CD4-positive, alpha-beta T cell treated with Interleukin-12 subunit alpha and Interleukin-12 subunit beta, for 1 hour (primary cell): Measurements from ENCODE around the gene MAN2A1.
"Not testable (repeated sequence)": the region's sequence is repeated elsewhere in the genome, so short reads cannot be mapped to it uniquely, and the experiment has no call there.

Source experiments
- DNase-seq: peaks from one replicate; pipeline ENCODE4 v3.0.0-alpha.2; 2020

The MAN2A1 gene

DNA sequence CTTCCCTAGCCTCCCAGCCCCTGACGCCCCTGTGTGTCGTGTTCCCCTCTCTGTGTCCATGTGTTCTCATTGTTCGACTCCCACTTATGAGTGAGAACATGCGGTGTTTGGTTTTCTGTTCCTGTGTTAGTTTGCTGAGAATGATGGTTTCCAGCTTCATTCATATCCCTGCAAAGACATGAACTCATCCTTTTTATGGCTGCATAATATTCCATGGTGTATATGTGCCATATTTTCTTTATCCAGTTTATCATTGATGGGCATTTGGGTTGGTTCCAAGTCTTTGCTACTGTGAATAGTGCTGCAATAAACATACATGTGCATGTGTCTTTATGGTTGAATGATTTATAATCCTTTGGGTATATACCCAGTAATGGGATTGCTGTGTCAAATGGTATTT lies 70.4 kb downstream of the MAN2A1 start:
- not testable (repeated sequence) for DNase-seq

DNA sequence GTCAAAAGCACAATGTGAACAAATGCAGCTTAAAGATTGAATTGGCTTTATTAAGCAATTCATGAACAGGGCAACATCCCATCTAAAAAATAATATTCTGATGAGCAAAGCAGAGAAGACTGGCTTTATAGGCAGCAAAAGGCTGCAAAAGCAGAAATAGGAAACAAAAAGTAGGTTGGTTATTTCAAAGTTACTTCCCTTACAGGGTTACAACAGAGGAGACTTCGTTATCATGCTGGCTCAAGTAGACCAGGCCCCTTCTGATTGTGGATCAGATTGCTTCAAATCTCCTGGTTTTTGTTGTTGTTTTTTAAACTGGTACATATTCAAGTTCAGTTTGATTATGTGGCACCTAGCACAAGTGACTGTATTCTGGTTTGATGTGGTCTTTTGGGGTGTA lies 73.1 kb downstream of the MAN2A1 start:
- DNase-seq: no peak

DNA sequence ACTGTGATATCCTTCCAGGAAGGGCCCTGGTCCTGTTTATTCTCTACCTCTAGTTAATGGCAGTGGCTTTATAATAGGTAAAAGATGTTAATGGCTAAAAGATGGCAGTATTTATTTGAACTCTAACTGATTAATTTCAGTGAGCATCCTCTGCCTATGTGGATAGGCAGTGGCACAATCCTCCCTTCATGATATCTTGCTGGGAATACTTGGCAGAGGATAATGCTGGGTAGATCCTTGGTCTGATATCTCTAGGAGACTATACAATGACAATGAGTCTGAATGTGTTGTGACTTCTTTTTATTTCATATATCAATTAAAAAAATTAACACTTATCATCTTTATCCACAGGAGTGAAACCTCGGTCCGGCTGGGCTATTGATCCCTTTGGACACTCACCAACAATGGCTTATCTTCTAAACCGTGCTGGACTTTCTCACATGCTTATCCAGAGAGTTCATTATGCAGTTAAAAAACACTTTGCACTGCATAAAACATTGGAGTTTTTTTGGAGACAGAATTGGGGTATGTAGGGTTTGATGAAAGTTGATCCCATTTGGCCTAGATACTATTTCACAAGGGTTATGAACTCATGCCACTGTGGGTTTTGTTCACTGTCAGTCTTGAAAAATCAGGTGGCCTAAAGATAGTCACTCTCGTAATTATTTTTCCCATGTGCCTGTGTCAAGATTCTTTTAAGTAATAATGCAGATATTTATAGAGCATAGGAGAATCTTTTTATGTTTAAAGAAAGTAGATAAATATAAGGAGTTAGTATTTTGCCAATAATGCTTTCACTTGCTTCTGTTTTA lies 77.7 kb downstream of the MAN2A1 start:
- no peak for DNase-seq

DNA sequence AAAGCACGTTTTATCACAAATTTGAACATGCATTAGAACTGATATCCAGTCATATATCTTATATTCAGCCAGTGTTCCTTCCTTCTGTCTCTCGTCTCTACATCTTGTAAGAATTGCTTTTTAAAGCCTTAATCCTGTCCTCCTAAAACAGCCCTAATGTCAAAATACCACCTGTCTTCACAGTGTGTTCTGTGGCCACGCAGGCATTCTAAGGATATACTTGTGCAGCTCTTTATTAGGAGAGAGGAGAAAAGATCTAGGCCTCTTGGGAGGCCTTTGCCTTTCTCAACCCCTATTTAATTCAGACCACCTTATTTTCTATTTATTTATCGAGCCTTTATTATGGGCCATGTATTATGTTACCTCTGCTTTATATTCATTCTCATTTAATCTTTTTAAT lies 78.3 kb downstream of the MAN2A1 start:
- no peak for DNase-seq

DNA sequence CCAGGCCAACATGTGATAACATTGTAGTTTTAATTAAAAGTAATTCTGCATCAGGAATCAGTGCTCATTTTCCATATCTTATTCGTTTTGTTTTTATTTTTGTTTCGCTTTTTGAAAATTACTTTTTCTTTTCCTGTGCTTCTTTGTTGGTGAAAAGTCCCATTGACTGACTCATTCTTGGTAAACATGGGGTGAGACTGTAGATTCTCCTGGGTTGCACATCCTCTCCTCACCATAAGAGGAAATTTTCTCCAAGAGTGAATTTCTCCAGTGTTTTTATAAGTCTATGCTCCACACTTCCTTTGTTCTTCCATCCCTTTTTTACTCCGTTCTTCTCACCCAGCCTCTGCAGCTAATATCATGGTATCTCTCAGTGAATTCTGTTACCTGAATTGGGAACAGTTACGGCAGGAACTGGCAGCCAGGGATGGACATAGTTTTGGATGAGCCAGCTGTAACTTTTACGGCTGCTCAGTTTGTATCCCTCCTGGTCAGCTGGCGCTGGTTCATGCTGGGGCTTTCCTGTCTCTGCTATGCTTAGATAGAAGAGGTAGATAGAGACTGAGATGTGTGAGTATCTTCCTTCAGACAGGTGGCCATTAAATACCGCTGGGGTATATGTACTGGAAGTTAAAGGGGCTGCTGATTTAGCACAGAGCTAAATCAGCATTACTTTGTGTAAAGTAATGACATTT lies 80.0 kb downstream of the MAN2A1 start:
- no peak for DNase-seq

DNA sequence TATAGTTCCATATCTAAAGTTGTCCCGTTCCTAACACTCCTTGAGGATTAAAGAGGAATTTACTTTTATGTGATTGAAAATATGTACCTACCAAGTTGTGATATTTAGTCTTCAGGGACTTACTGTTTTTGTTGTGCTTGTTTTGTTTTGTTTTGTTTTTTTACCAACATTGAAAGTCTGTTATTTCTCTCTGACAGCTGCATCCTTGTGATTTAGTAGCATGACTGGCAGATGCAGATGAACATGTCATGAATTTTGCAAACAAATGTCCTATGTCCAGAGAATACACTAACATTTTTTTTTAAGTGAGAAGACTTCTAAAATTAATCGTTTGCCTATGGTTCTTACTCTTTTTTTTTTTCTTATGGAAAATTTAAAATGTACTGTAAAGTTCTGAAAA lies 85.4 kb downstream of the MAN2A1 start:
- DNase-seq: no peak

DNA sequence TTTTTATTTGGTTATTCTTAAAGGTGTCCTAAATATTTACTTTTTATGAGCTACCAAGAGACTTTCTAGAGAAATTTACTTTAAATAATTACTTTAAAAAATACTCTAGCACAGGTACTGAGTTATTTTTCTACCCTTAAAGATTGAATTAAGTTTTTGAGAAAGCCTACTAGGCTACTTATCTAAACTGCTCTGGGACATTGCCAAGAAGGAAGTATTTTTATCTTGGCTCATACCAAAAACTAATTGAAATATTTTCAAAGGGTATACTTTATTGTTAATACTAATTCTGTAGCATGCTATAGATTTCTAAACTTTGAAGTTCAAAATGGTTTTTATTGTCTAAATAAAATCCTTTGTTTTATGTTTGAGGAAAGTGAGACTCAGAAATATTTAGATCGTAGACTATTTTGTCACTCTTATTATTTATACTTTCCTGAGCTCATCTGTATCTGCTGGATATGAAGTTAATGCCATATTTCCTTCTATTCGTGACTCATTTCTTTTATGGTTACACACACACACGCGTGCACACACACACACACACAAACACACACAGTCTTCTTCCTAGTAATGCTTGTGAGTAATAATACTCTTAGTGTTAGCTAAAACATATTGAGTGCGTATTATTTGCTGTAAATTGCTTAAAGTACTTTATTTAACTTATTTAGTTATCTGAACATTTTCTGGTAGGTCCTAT lies 89.5 kb downstream of the MAN2A1 start:
- no peak for DNase-seq

DNA sequence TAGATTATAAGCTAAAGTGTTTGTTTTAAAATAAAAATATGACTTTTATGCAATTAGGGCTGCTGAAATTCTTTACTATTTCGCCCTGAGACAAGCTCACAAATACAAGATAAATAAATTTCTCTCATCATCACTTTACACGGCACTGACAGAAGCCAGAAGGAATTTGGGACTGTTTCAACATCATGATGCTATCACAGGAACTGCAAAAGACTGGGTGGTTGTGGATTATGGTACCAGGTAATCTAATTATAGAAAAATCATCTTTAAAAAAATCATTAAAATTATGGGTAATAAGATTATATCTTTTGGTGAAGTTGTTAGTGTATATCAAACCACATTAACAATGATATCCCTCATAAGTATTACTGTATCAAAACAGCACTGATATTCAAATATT lies 95.0 kb downstream of the MAN2A1 start:
- no peak for DNase-seq

DNA sequence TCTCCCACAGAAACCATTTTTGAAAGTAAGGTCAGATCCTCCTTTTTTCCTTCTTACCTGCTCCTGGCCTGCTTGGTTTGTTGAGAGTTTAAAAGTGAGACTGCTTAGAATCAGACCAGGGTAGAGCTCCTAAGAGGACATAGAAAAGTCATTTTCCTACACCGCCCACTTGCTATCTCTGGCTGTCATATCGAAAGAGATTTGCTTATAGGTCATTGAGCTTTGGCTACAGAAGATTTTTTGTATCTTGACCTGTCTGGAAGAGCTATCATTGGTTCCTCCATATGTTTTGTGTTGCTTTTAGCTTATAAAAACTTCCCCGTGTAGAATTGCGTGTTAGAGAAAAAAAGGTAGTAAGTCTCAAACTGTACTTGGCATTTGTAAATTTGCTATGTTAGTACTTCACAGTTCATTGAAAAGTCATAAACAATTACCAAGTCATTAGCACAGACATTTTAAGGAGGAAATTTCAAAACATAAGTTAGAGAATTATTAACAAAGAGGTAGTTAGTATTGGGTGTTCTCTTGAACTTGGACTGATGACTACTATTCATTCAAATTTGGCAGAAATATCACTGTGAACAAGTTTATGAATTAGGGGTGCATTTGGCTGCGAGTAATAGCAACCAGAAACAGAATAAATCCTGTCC lies 96.6 kb downstream of the MAN2A1 start:
- DNase-seq: no peak

DNA sequence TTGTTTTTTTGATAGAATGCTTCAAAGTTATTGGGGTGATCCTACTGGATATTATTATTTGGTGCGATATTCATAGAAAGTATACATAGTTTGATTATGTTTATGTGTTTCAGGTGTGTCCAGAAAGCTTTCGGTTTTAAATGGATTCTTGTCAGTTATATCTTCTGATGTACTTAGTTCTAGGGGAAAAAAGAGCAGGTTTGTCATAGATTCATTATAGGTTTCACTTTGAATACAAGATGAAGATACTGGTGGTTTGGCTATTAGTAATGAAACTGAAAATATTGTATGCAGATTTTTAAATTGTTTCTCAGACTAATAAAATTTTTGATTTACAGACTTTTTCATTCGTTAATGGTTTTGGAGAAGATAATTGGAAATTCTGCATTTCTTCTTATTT lies 98.9 kb downstream of the MAN2A1 start:
- DNase-seq: no peak

DNA sequence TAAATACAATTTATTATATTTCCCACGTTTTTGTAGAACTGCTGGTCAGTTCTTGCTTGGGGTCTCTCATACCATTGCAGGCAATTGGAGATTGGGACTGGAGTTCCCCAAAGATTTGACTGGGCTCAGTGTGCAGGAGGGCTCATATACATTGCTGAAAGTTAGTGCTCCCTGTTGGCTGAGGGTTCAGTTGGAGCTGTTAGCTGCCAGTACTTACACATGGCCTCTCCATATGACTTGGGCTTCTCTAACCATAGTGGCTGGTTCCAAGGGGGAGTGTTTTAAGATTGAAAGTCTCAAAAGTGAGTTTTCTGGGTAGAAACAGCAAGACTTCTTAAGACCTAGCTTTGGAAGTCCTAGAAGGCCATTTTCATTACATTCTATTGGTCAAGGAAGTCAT lies 102.9 kb downstream of the MAN2A1 start:
- DNase-seq: no peak

DNA sequence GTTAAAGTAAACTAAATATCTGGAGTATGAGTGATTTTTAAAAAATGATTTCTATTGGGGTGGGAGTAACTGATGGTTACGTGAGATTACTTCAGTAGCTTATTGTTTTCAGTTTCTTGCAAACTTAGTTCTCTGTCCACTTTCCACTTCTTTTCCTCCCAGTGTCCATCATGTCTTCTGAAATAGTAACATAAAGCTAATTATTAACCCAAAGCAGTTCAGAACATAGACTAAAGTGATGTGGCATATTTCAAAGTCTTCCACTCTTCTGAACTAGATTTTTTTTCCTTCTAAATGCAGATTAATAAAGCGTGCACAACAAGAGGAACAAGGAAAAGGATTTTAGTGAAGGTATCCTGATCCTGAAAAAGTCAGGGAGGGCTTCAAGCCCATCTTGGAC lies 114.1 kb downstream of the MAN2A1 start:
- no peak for DNase-seq

DNA sequence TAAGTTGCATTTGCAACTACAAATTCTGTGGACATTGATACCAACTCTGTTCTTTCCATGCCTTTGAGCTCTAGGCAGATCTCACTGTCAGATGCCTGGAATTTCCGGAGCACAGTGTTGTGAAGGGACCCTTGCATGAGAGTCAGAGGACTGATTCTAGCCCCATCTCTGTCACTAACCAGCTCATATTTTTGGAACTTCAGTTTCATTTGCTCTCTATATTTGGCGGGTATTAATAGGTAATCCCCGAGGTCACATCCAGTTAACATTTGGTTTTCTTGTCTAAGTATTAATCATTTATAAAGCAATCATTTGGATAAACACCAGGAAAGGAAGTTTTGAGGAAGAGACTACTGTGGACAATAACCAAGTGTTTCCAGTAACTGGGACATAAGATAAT lies 115.7 kb downstream of the MAN2A1 start:
- DNase-seq: no peak

DNA sequence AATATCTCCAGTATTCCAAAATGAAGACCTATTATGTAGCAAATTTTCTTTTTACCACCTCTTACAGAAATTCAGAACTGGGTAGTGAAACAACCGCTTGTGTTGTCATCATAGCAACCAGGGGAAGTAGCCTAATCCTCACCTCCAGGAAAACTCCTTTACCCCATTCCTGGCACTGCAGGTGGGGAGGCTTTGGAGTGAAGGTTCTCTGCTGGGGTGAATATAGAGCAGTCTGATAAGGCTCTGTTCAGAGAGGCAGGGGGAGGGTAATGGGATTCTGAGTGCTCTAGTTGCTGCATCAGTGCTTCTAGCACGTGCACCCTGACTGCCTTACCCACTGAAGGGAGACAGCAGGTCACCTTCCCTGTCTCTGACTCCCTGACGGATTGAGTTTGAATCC lies 116.2 kb downstream of the MAN2A1 start:
- no peak for DNase-seq

DNA sequence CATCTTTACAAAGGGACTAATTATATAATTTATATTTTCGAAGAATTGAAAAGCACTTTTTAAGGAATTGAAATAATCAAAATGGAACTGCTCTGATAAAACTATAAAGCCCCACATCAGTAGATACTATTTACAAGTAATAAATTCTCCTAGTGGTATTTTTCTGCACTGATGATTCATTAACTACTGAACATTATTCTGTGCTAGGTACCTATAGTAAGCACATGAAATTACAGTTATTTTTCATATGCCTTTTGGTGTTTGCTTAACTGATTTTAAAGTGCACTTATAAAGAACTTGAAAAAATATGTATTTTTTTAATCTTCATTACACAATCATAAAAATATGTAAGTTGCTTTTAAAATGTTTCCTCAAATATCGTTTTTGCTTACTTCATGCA lies 123.0 kb downstream of the MAN2A1 start:
- no peak for DNase-seq

DNA sequence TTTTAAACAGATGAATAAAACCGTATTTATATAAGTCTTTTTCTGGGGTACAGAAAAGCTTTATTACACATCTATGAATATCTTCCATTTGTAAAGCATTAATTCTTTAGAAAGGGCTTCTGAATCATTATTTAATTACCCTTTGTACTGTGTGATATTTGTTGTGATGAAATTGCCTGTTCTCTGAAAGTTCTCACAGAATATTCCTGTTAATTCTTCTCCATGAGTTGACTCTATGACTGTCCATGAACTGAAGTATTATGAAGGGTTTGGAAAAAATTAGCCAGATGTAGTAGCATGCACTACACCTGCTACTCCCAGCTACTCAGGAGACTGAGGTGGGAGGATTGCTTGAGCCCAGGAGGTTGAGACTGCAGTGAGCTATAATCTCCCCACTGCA lies 127.0 kb downstream of the MAN2A1 start:
- no peak for DNase-seq

DNA sequence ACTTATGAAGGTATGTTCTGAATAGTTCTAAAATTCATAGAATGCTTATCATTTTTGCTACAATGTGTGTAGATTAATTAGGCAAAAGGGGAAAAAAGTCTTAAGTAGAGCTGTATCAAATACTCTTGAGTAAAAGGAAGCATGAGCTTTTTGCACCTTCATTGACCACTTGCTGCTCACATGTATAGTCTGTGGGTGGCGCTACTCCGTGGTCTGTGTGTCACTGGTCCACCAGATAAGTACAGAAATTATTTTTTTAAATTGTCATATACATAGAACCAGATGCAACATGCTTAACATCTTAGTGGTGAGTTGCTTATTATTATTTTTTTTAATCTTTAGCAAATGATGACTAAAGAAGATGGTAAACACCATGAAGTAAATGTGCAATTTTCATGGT lies 130.2 kb downstream of the MAN2A1 start:
- DNase-seq: no peak

DNA sequence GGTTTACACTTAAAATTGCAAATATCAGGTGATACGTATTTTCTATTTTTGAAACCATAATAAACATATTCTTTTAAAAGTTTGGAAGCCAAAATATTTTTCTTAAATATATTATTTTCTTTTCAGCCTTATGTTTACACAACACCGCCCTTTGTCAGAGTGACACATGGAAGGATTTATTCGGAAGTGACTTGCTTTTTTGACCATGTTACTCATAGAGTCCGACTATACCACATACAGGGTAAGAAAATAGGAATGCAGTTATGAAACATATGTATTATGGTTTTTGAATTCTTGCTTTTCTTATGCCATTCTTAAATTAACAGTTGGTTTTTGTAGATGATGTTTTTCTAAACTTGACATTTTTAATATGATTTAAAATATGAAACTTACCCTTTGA lies 133.9 kb downstream of the MAN2A1 start:
- no peak for DNase-seq

DNA sequence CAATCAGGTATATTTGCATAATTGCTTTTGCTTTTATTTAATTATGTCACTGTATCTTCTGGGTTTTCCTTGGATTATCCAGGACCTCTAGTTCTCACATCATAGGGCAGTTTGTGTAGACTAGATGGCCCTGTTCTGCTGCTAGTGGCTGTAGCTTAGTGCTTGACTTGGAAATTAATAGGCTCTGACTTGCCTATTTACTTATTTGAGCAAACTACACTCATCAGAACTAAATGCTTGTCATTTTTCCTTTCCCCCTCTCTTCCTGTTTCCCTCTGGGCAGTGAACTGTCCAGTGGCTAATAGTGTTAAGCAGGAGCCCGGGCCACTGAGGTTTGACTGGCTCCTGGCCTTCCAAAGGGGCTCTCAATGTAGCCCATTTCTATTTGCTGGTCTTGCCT lies 135.7 kb downstream of the MAN2A1 start:
- DNase-seq: no peak

DNA sequence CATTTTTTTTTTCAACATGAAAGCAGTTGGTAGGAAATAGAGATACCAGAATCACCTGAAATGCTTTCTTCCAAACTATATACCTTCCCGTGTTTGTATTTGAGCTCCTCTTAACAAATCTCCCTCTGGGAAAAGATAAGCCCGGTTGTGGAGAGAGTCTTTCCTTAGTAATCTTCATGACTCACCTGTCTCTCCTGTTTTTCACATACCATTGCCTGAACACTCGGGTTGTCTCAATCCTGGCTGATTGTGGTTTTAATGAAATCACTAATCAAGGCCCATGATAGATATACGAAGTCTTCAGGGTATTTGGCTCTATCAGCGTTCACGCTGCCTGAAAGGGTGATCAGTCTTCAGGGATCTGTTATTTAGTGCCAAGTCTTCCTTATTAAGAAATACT lies 136.7 kb downstream of the MAN2A1 start:
- no peak for DNase-seq

DNA sequence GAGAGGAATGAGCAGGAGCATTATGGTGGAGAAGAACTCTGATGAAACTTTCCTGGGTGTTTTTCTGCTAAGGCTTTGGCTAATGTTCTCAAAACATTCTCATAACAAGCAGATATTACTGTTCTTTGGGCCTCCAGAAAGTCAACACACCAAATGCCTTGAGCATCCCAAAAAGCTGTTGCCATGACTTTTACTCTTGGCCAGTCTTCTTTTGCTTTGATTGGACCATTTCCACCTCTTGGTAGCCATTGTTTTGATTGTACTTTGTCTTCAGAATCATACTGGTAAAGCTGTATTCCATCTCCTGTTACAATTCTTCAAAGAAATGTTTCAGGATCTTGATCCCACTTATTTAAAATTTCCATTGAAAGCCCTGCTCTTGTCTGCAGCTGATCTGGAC lies 139.6 kb downstream of the MAN2A1 start:
- no peak for DNase-seq

DNA sequence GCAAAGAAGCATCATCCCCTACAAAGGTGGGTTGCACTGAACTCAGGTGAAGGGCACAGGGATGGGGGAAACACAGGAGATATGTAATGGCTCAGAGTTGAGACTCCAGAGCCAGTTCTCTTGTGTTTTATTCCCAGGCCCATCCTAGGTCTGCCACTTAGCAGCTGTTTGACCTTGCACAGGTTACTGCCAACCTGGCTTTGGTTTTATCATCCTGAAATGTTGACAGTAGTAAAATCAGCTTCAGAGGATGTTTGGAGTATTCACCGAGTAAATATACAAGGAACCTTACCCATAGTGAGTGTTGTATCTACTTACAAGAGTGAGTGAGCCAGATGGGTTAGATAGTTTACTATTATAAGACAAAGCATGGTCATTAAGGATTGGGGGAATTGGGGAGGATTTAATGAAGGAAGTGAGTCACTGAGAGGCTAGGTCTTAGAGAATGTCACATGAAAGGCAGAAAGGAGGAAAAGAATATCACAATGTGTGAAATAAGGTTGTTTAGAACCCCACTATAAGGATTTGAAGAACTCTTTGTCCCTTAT lies 141.3 kb downstream of the MAN2A1 start:
- DNase-seq: no peak
